ENCODE measurements around the gene SLC35F3.

Gene SLC35F3

DNA sequence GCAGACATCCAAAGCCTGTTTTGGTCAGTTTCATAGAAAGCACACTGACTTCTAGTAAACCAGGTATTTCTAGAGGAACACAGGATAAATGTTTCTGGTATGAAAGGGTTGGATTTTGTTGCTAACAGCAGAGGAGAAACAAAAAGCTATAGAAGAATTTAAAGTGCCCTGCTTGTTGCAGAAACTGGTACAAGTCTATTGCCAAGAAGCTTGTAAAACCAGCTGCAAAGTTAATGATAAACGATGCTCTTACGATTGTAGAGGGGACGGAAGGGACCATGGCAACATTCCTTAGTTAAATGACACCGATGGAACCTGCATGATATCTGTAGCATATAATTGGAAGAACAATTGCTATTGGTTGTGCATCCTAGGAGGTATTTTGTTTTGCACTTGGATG lies 40.1 kb downstream of the SLC35F3 start:
- no peaks in the 10 kb centered on the region for H3K4me1 ChIP-seq
- TF ChIP-seq, protein P1, sequence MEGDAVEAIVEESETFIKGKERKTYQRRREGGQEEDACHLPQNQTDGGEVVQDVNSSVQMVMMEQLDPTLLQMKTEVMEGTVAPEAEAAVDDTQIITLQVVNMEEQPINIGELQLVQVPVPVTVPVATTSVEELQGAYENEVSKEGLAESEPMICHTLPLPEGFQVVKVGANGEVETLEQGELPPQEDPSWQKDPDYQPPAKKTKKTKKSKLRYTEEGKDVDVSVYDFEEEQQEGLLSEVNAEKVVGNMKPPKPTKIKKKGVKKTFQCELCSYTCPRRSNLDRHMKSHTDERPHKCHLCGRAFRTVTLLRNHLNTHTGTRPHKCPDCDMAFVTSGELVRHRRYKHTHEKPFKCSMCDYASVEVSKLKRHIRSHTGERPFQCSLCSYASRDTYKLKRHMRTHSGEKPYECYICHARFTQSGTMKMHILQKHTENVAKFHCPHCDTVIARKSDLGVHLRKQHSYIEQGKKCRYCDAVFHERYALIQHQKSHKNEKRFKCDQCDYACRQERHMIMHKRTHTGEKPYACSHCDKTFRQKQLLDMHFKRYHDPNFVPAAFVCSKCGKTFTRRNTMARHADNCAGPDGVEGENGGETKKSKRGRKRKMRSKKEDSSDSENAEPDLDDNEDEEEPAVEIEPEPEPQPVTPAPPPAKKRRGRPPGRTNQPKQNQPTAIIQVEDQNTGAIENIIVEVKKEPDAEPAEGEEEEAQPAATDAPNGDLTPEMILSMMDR (IDR thresholded peaks at IDR 0.05), result no peak
- no peak overlapping the region for H3K27ac ChIP-seq
- DNase-seq, result no peak
- H3K27me3 ChIP-seq, result no peaks in the 10 kb centered on the region
- no peaks in the 10 kb centered on the region for H3K9me3 ChIP-seq
- intact Hi-C loops (cut with DNase I; ENCODE audit: low total_unique reads), result no loop called here
- H3K36me3 ChIP-seq, result no peaks in the 10 kb centered on the region
- no peak overlapping the region for H3K4me3 ChIP-seq

DNA sequence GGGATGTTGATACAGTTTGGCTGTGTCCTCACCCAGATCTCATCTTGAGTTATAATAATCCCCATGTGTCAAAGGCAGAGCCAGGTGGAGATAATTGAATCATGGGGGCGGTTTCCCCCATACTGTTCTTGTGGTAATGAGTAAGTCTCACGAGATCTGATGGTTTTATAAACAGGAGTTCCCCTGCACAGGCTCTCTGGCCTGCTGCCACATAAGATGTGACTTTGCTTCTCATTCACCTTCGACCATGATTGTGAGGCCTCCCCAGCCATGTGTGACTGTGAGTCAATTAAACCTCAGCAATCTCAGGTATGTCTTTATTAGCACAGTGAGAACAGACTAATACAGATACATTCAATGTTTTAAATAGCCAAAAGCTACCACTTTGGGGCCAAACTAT lies 41.1 kb downstream of the SLC35F3 start:
- no peaks in the 10 kb centered on the region for H3K27me3 ChIP-seq
- no peak overlapping the region for H3K27ac ChIP-seq
- TF ChIP-seq, protein P1 (IDR thresholded peaks at IDR 0.05), result no peak
- no peaks in the 10 kb centered on the region for H3K4me1 ChIP-seq
- DNase-seq, result no peak
- no peak overlapping the region for H3K4me3 ChIP-seq
- intact Hi-C loops (cut with DNase I; ENCODE audit: low total_unique reads), result no loop called here
- no peaks in the 10 kb centered on the region for H3K36me3 ChIP-seq
- H3K9me3 ChIP-seq, result no peaks in the 10 kb centered on the region

DNA sequence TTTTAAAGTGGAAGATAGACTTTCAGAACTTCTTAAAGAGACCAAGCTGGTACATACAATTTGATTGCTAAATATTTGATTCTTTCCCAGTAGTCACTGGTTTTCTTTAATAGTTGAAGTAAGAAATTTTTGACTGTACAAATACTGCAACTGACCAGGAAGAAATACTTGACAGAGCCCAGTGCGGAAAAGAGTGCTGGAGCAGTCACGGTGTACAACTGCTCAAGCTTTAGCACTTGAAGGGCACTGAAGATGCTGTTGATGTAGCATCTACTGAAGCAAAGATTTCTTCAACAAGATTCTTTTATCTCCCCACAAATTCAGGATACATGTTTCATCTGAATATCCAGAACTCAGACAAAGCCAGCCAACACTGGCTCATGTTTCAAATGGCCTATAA lies 41.5 kb downstream of the SLC35F3 start:
- Histone ChIP-seq H3K4me1 (no peaks in the 10 kb centered on the region), H3K27ac (no peak overlapping the region), H3K27me3 (no peaks in the 10 kb centered on the region), H3K36me3 (no peaks in the 10 kb centered on the region), H3K9me3 (no peaks in the 10 kb centered on the region), H3K4me3 (no peak overlapping the region)
- DNase-seq, result no peak
- intact Hi-C loops (cut with DNase I; ENCODE audit: low total_unique reads), result no loop called here
- TF ChIP-seq, protein P1 (IDR thresholded peaks at IDR 0.05), result no peak

DNA sequence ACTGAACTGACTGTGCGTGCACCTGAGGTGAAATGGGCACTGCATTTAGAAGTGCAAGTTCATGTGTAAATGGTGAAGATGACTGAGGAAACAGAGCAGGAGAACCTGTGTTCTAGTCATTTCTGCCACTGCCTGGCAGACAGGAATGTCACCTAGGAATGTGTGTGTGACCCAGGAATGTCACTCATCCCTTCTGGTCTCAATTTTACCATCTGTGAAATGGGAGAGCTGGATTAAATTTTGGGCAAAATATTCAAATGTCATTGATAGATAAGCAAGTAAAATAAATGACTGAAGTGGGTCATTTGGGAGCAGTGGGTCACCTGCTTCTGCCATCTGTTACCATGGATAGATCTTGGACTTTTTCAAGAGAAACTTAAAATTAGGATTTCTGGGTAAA lies 42.2 kb downstream of the SLC35F3 start:
- intact Hi-C loops (cut with DNase I; ENCODE audit: low total_unique reads), result no loop called here
- H3K4me1 ChIP-seq, result no peaks in the 10 kb centered on the region
- TF ChIP-seq, protein P1 (IDR thresholded peaks at IDR 0.05), result no peak

DNA sequence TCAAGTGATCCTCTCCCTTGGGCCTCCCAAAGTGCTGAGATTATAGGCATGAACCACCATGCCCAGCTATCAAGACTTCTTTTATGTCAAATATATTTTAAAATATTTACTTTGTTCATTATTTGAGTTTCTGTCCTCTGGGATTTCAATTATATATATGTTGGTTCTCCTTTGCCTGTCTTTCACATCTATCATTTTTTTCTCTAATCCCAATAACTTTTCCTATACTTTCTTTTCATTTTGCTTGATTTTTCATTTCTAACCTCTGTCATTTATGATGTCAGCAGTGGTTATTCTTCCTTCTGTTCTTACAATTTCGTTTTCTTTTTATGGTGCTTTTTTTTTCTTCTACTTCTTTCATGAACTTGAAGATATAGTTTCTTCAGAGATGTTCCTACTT lies 47.3 kb downstream of the SLC35F3 start:
- Histone ChIP-seq H3K27ac (no peak overlapping the region), H3K27me3 (no peaks in the 10 kb centered on the region), H3K4me1 (no peaks in the 10 kb centered on the region), H3K36me3 (no peaks in the 10 kb centered on the region), H3K9me3 (peaks cover 0 to 19% (median 5%) of the 10 kb centered on the region in 3 donors), H3K4me3 (no peak overlapping the region)
- TF ChIP-seq, protein P1 (IDR thresholded peaks at IDR 0.05), result no peak
- no peak for DNase-seq
- intact Hi-C loops (cut with DNase I; ENCODE audit: low total_unique reads), result no loop called here

More for the DNA sequence above, 42.2 kb downstream of the SLC35F3 start:
- no peak overlapping the region for H3K27ac ChIP-seq
- no peaks in the 10 kb centered on the region for H3K27me3 ChIP-seq
- peaks cover 0 to 4% (median 0%) of the 10 kb centered on the region in 3 donors for H3K9me3 ChIP-seq
- no peak overlapping the region for H3K4me3 ChIP-seq
- H3K36me3 ChIP-seq, result no peaks in the 10 kb centered on the region
- DNase-seq, result no peak

DNA sequence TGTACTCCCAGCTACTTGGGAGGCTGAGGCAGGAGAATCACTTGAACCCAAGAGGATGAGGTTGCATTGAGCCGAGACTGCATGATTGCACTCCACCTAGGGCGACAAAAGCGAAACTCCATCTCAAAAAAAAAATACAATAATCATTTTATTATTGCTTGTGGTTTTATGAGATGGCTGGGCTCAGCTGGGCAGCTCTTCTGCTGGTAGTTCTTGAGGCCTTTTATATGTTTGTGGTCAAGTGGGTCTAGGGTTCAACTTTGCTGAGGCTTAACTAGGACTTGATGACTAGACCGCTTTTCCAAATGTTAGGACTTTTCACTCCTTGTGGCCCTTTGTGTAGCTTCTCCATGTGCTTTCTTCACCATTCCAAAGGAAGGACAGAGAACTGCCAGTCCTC lies 53.2 kb downstream of the SLC35F3 start:
- DNase-seq, result no peak
- no peaks in the 10 kb centered on the region for H3K4me1 ChIP-seq
- H3K27me3 ChIP-seq, result no peaks in the 10 kb centered on the region
- TF ChIP-seq, protein P1 (IDR thresholded peaks at IDR 0.05), result no peak
- no peak overlapping the region for H3K4me3 ChIP-seq
- H3K9me3 ChIP-seq, result peaks cover 0 to 10% (median 0%) of the 10 kb centered on the region in 3 donors
- intact Hi-C loops (cut with DNase I; ENCODE audit: low total_unique reads), result no loop called here
- H3K36me3 ChIP-seq, result no peaks in the 10 kb centered on the region
- no peak overlapping the region for H3K27ac ChIP-seq
